GM12878 (cell line): ENCODE results near the gene C5AR1. TPM values are rescaled to one million over a fixed set of nuclear protein-coding genes. Genes with fewer than 3 reads are reported as not detected.
A peak's percentile ranks its signal among the peaks of the same experiment; 100 is the strongest.

Experiments
- ATAC-seq: fragments of 200-7000 bp; cut with Tn5 transposase; 3 replicates; pipeline ENCODE4 v1.9.1; 2020; ENCODE audit warnings: mild to moderate bottlenecking, moderate library complexity
- BruUV-seq: library from RNA; stranded (reverse); fragments of 400-500 nt; replicated peaks from 2 replicates; lab custom pipeline; 2021; lab: Mats Ljungman, UMichigan
- CTCF ChIA-PET: fragments of 300-600 bp; sonication (Branson Sonifier 250); formaldehyde crosslinking; extraction: SDS; loops from one replicate; lab custom pipeline; 2021; ENCODE audit warnings: inconsistent platforms; lab: Yijun Ruan, JAX
- POLR2A ChIA-PET: fragments of 350-600 bp; formaldehyde crosslinking; extraction: SDS; loops from one replicate; lab custom pipeline; 2021; ENCODE audit warnings: inconsistent platforms; lab: Charles Lee
- RAD21 ChIA-PET: fragments of 300-600 bp; sonication (Branson Sonifier 250); formaldehyde crosslinking; loops from one replicate; lab custom pipeline; 2023; ENCODE audit warnings: antibody characterized with exemption; ENCODE audit not compliant: unreplicated experiment; lab: Charles Lee
- SMC1A ChIA-PET: fragments of 300-600 bp; sonication (Branson Sonifier 250); formaldehyde crosslinking; loops from one replicate; lab custom pipeline; 2023; ENCODE audit not compliant: unreplicated experiment, uncharacterized antibody; lab: Charles Lee
- DNase-seq: peaks from one replicate; pipeline ENCODE4 v3.0.0-alpha.2; 2011; ENCODE audit warnings: low read depth, low spot score
- FAIRE-seq: peaks from 3 replicates; lab custom pipeline; 2011; peaks lifted over from hg19 to GRCh38; lab: Jason Lieb, UNC
- H2AFZ ChIP-seq: 2 replicates; pipeline ENCODE4 v1.6.0; 2011; ENCODE audit warnings: low read depth, low read length, control low read depth; ENCODE audit not compliant: control insufficient read depth
- H3K27ac ChIP-seq: 2 replicates; pipeline ENCODE4 v1.5.1; 2011; ENCODE audit warnings: control low read depth; ENCODE audit not compliant: control insufficient read depth, insufficient read depth
- H3K27me3 ChIP-seq, 2 experiments: replicated peaks in 1 of 2; 2 replicates each; pipeline versions ENCODE4 v1.6.0 to v1.6.1; 2011; ENCODE audit warnings: low read length in 1 of 2; ENCODE audit not compliant: control insufficient read depth in 2 of 2, insufficient read depth in 2 of 2
- H3K36me3 ChIP-seq, 2 experiments: 2 replicates each; pipeline ENCODE4 v1.5.1; 2011; ENCODE audit warnings: low read length in 1 of 2; ENCODE audit not compliant: control insufficient read depth in 2 of 2, insufficient read depth in 2 of 2
- H3K4me1 ChIP-seq: 2 replicates; pipeline ENCODE4 v1.6.1; 2011; ENCODE audit warnings: mild to moderate bottlenecking, low read length, moderate library complexity, mixed read lengths; ENCODE audit not compliant: control insufficient read depth, insufficient read depth
- H3K4me2 ChIP-seq: 2 replicates; pipeline ENCODE4 v1.6.0; 2011; ENCODE audit warnings: control low read depth; ENCODE audit not compliant: control insufficient read depth, insufficient read depth
- H3K4me3 ChIP-seq: fragments of 200-600 bp; sonication (generic); 2 replicates; pipeline ENCODE4 v1.5.1; 2016
- H3K79me2 ChIP-seq: 2 replicates; pipeline ENCODE4 v1.6.0; 2011; ENCODE audit warnings: low read length; ENCODE audit not compliant: control insufficient read depth, insufficient read depth
- H3K9ac ChIP-seq: 2 replicates; pipeline ENCODE4 v1.8.0; 2011; ENCODE audit warnings: low read length, control low read depth, mixed read lengths; ENCODE audit not compliant: control insufficient read depth, insufficient read depth
- H3K9me3 ChIP-seq: replicated peaks from 3 replicates; pipeline ENCODE4 v1.5.1; 2011; ENCODE audit warnings: mild to moderate bottlenecking, low read length; ENCODE audit not compliant: control insufficient read depth, insufficient read depth
- H4K20me1 ChIP-seq: 2 replicates; pipeline ENCODE4 v1.6.0; 2011; ENCODE audit not compliant: control insufficient read depth, insufficient read depth
- BACH1 ChIP-seq: fragments of 450-650 bp; IDR thresholded peaks from 2 replicates; pipeline ENCODE4 v1.6.1; 2017; ENCODE audit warnings: mild to moderate bottlenecking, borderline replicate concordance
- CBX5 ChIP-seq: sonication (generic); IDR thresholded peaks from 2 replicates; pipeline ENCODE4 v1.6.1; 2016; ENCODE audit warnings: low read depth, moderate library complexity, mild to moderate bottlenecking, inconsistent platforms
- FOXM1 ChIP-seq: IDR thresholded peaks from 2 replicates; pipeline ENCODE4 v1.6.1; 2012; ENCODE audit warnings: low read depth, mild to moderate bottlenecking, inconsistent platforms, low read length, moderate library complexity
- MEF2A ChIP-seq: IDR thresholded peaks from 2 replicates; pipeline ENCODE4 v1.6.1; 2011; ENCODE audit warnings: low read depth, mild to moderate bottlenecking, low read length, moderate library complexity; ENCODE audit not compliant: insufficient read depth
- SMC3 ChIP-seq: IDR thresholded peaks from 2 replicates; pipeline ENCODE4 v1.6.1; 2011; ENCODE audit warnings: low read length, improper control_type of control experiment, borderline replicate concordance
- YY1 ChIP-seq: IDR thresholded peaks from 2 replicates; pipeline ENCODE4 v1.6.1; 2011; ENCODE audit warnings: low read depth, mild to moderate bottlenecking, low read length
- WGBS: methylation state at CpG from one replicate; pipeline ENCODE4 v1.1.6; 2016; ENCODE audit warnings: low lambda C conversion rate; ENCODE audit not compliant: insufficient replicate concordance, insufficient coverage; ENCODE audit errors: missing lambda C conversion rate; 5-methylcytosine and 5-hydroxymethylcytosine counted together
- in situ Hi-C: fragments of 300-500 bp; cut with MboI; formaldehyde crosslinking; loops from 9 replicates; pipeline ENCODE4 v1.14.3; 2018; ENCODE audit warnings: mixed read lengths
- intact Hi-C: fragments of 100-400 bp; cut with micrococcal nuclease; formaldehyde crosslinking; loops from one replicate; pipeline ENCODE4 v1.14.2; 2022; ENCODE audit not compliant: unreplicated experiment
- polyA plus RNA-seq, 11 experiments: library from polyadenylated mRNA; depleted of rRNA in 4 of 11; unstranded in 6 of 11; stranded (reverse) in 5 of 11; fragments of >200 nt; fragmentation: Nextera tagmentation in 4 of 11; fragmentation: Illumina TruSeq in 1 of 11; extraction: Ambion mirVana in 4 of 11; extraction: Trizol in 1 of 11; gene quantifications; 1 replicate in 1 of 11; 2 replicates in 10 of 11; pipeline versions ENCODE4 v1.2.1 to v1.2.3, GENCODE V29; 2011 to 2016; ENCODE audit warnings: inconsistent platforms in 2 of 11, missing spikeins in 2 of 11, low read depth in 1 of 11
- total RNA-seq, 4 experiments: library from RNA; depleted of rRNA in 3 of 4; stranded (reverse); fragments of >200 nt in 3 of 4; fragmentation: Illumina TruSeq in 1 of 4; extraction: Trizol in 1 of 4; gene quantifications; 2 replicates each; pipeline versions ENCODE4 v1.2.1 to v1.2.3, GENCODE V29; 2013 to 2021
- TF ChIP-seq, protein P1 (sequence below): fragments of 150-350 bp; IDR thresholded peaks from 2 replicates; pipeline ENCODE4 v1.6.1; 2016; ENCODE audit warnings: low read depth, low read length
- TF ChIP-seq, protein P2 (sequence below): fragments of 450-650 bp; formaldehyde crosslinking; IDR thresholded peaks from 2 replicates; pipeline ENCODE4 v1.4.0; 2022; ENCODE audit warnings: mild to moderate bottlenecking, moderate library complexity
- TF ChIP-seq, protein P3 (sequence below): fragments of 150-350 bp; IDR thresholded peaks from 2 replicates; pipeline ENCODE4 v1.6.1; 2014; ENCODE audit warnings: mild to moderate bottlenecking, low read depth, low read length

Gene C5AR1
- total and polyA plus RNA-seq, 10 of the 15 experiments (the other 5 are each of a cell fraction or from before 2014, with no cell fraction given) = 0.04 to 1.5 (median 0.18) TPM

DNA sequence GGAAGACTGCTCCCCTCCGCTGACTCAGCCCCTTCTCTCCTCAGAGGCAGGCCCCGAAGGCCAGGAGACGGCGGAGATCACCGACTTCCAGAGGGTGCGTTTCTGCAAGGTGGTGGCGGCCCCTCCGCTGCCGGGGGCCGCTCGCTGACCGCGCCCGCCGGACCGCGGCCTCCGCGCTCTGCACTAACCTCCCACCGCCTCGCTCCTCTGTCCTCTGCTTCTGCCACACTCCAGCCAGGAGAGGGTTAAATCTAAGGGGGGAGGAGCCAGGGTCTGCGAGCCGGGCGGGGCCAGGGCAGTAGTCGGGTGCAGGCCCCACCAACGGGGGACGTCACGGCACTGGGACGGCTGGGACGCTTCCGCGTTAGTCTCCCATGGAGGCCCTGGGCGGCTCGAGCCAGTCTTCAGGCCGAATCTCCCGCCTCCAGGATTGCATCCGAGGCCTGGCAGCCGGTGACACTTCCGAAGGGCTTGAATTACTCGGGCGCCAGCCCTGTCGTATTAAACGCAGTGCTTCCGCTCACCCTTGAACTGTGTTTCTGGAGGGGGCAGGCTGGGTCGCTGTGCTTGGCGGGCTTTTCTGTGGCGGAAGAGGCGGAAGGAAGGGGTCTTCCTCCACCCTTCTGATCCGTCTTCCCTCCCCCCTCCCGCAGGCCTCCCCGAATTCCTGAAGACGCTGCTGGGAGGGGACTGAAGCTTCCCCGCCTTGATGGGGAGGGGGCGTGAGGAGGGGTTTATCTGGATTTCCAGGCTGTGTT, 36.2 kb upstream of the C5AR1 start (continued):
- TF ChIP-seq, protein P1, sequence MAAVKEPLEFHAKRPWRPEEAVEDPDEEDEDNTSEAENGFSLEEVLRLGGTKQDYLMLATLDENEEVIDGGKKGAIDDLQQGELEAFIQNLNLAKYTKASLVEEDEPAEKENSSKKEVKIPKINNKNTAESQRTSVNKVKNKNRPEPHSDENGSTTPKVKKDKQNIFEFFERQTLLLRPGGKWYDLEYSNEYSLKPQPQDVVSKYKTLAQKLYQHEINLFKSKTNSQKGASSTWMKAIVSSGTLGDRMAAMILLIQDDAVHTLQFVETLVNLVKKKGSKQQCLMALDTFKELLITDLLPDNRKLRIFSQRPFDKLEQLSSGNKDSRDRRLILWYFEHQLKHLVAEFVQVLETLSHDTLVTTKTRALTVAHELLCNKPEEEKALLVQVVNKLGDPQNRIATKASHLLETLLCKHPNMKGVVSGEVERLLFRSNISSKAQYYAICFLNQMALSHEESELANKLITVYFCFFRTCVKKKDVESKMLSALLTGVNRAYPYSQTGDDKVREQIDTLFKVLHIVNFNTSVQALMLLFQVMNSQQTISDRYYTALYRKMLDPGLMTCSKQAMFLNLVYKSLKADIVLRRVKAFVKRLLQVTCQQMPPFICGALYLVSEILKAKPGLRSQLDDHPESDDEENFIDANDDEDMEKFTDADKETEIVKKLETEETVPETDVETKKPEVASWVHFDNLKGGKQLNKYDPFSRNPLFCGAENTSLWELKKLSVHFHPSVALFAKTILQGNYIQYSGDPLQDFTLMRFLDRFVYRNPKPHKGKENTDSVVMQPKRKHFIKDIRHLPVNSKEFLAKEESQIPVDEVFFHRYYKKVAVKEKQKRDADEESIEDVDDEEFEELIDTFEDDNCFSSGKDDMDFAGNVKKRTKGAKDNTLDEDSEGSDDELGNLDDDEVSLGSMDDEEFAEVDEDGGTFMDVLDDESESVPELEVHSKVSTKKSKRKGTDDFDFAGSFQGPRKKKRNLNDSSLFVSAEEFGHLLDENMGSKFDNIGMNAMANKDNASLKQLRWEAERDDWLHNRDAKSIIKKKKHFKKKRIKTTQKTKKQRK = no peak

DNA sequence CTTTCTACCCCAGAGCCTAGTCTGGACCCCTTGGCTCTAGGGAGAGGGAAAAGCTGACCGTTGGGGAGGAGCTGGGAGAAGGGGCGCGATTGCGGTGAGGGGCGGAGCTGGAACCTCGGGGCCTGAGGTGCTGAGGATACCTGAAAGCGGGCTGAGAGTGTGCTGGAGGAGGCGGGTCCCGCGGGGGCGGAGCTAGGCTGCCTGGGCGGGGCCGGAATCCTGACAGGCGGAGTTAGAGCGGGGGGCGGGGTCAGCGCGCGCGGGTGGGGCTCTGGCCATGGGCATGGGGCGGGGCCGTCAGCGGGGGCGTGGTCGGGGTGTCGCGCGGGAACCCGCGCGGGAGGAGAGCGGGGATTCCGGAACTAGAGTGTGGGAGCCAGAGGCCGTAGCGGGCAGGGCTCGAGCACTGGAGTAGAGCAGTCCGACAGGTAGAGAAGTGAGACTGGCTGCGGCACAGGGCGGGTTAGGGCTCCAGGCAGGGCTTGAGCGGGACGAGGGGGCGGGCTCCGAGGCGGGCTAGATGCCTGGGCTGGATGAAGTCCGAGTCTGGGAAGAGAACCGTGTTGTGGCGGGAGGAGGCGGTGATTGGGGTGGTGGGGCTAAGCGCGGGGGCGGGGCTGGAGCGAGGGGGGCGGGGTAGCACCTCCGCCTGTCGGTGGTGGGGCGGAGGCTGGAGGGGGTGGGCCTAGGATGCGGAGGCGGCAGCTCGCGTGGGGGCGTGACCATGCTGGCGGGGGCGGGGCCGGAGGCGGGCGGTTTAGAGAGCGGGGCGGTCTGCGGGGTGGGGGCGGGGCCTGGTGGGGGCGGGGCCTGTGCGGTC, 35.4 kb upstream of the C5AR1 start, which contains the start of gene INAFM1:
INAFM1 (plus strand) TSS at position 815 of the 820 bp plus-strand sequence. CDS start 35 bp downstream, outside the sequence.
- peak; percentile 80 for FAIRE-seq
- TF ChIP-seq, protein P2, sequence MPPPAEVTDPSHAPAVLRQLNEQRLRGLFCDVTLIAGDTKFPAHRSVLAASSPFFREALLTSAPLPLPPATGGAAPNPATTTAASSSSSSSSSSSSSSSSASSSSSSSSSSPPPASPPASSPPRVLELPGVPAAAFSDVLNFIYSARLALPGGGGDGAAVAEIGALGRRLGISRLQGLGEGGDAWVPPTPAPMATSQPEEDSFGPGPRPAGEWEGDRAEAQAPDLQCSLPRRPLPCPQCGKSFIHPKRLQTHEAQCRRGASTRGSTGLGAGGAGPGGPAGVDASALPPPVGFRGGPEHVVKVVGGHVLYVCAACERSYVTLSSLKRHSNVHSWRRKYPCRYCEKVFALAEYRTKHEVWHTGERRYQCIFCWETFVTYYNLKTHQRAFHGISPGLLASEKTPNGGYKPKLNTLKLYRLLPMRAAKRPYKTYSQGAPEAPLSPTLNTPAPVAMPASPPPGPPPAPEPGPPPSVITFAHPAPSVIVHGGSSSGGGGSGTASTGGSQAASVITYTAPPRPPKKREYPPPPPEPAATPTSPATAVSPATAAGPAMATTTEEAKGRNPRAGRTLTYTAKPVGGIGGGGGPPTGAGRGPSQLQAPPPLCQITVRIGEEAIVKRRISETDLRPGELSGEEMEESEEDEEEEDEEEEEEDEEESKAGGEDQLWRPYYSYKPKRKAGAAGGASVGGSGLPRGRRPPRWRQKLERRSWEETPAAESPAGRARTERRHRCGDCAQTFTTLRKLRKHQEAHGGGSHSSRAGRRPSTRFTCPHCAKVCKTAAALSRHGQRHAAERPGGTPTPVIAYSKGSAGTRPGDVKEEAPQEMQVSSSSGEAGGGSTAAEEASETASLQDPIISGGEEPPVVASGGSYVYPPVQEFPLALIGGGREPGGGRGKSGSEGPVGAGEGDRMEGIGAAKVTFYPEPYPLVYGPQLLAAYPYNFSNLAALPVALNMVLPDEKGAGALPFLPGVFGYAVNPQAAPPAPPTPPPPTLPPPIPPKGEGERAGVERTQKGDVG (CRISPR knock-in tag) = no peak
- TF ChIP-seq SMC3 (no peak), BACH1 (peak; percentile 85), YY1 (no peak), MEF2A (no peak), CBX5 (no peak), FOXM1 (no peak)
- TF ChIP-seq, protein P3, sequence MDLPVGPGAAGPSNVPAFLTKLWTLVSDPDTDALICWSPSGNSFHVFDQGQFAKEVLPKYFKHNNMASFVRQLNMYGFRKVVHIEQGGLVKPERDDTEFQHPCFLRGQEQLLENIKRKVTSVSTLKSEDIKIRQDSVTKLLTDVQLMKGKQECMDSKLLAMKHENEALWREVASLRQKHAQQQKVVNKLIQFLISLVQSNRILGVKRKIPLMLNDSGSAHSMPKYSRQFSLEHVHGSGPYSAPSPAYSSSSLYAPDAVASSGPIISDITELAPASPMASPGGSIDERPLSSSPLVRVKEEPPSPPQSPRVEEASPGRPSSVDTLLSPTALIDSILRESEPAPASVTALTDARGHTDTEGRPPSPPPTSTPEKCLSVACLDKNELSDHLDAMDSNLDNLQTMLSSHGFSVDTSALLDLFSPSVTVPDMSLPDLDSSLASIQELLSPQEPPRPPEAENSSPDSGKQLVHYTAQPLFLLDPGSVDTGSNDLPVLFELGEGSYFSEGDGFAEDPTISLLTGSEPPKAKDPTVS = no peak

More for the DNA sequence above, 35.4 kb upstream of the C5AR1 start, which contains the start of gene INAFM1:
- WGBS = under 1% methylated on average over 22 of the region's 72 CpGs
- ChIA-PET SMC1A (interaction anchor here (1.0 to 2.8 kb wide), 7 partner anchors 10 to 154 kb away, joined by 3 to 9 read pairs (median 5); partner anchors contain the start of gene CCDC9), CTCF (interaction anchor here (0.8 to 4.0 kb wide), 7 partner anchors 10 to 115 kb away, joined by 3 to 28 read pairs (median 4); partner anchors contain the start of genes CCDC9 and DHX34), POLR2A (interaction anchor here (0.6 to 3.6 kb wide), 18 partner anchors 12 to 654 kb away, joined by 3 to 39 read pairs (median 4); partner anchors contain the start of genes CCDC9 and DHX34), RAD21 (interaction anchor here (0.5 to 2.4 kb wide), 15 partner anchors 10 to 244 kb away, joined by 3 to 39 read pairs (median 4); partner anchors contain the start of genes CCDC9 and DHX34)
- no peaks in the 10 kb centered on the region for H3K27me3 ChIP-seq
- H2AFZ ChIP-seq = peak within 1 kb of the TSS; percentile 78
- no peaks in the 10 kb centered on the region for H3K9me3 ChIP-seq
- peak within 1 kb of the TSS; percentile 98 for H3K4me2 ChIP-seq
- peaks cover 10% of the 10 kb centered on the region for H3K4me1 ChIP-seq
- H3K27ac ChIP-seq = peak within 1 kb of the TSS; percentile 99
- H3K4me3 ChIP-seq = peak within 1 kb of the TSS; percentile 86
- H4K20me1 ChIP-seq = peaks cover 4% of the 10 kb centered on the region; the same call in 1 of the 2 replicates
- peak; percentile 67 for DNase-seq
- ATAC-seq = peak; percentile 87
- in situ Hi-C loops (no loop called here), intact Hi-C loops (no loop called here)
- peak within 1 kb of the TSS; percentile 99 for H3K9ac ChIP-seq
- BruUV-seq = no TSS peak
- H3K36me3 ChIP-seq = peaks cover 0 to 1% of the 10 kb centered on the region in 2 experiments; a peak in 2 of 4 replicates
- no peaks in the 10 kb centered on the region; the same call in 1 of the 2 replicates for H3K79me2 ChIP-seq
